HG02852 (cell line): ENCODE results near the gene CROCC2.

Experiments used
- ATAC-seq: cut with Tn5 transposase; IDR thresholded peaks from one replicate; pipeline ENCODE4 v1.9.1; 2021; ENCODE audit warnings: mild to moderate bottlenecking, moderate library complexity; ENCODE audit not compliant: unreplicated experiment

The CROCC2 gene

GRCh38 chr2:240996161-240996833 lies 90.2 kb downstream of the CROCC2 start:
- no peak for ATAC-seq

- ATAC-seq = no peak
Observed at GRCh38 chr2:240996834-240997140, 90.7 kb downstream of the CROCC2 start.

GRCh38 chr2:240997141-240997855 lies 91.2 kb downstream of the CROCC2 start:
- ATAC-seq = no peak

GRCh38 chr2:240997856-240998705 lies 91.9 kb downstream of the CROCC2 start, which contains the start of gene SNED1:
Gene SNED1, plus strand, starts transcription at chr2:240998618. Its CDS starts 220 bp downstream, at chr2:240998838.
- no peak for ATAC-seq

GRCh38 chr2:240998706-240998994 lies 92.5 kb downstream of the CROCC2 start:
- ATAC-seq = no peak

- no peak for ATAC-seq
Observed at GRCh38 chr2:240998995-240999791, 93.1 kb downstream of the CROCC2 start.

- ATAC-seq = no peak
Observed at GRCh38 chr2:240999873-241000541, 93.9 kb downstream of the CROCC2 start.

- ATAC-seq = no peak
Observed at GRCh38 chr2:241000831-241001321, 94.7 kb downstream of the CROCC2 start.

GRCh38 chr2:241001413-241002274 lies 95.5 kb downstream of the CROCC2 start:
- ATAC-seq = no peak

GRCh38 chr2:241002275-241003046 lies 96.3 kb downstream of the CROCC2 start:
- ATAC-seq = no peak

GRCh38 chr2:241003047-241003360 lies 96.9 kb downstream of the CROCC2 start:
- ATAC-seq = no peak

- ATAC-seq = no peak
Observed at GRCh38 chr2:241003369-241003768, 97.2 kb downstream of the CROCC2 start.

- no peak for ATAC-seq
Observed at GRCh38 chr2:241003830-241004564, 97.9 kb downstream of the CROCC2 start.

GRCh38 chr2:241005569-241005968 lies 99.4 kb downstream of the CROCC2 start:
- ATAC-seq = no peak

GRCh38 chr2:241006412-241006811 lies 100.3 kb downstream of the CROCC2 start:
- ATAC-seq = no peak

GRCh38 chr2:241007111-241007510 lies 101.0 kb downstream of the CROCC2 start:
- ATAC-seq = no peak

GRCh38 chr2:241007880-241008710 lies 102.0 kb downstream of the CROCC2 start:
- ATAC-seq = no peak
